HepG2 (cell line): ENCODE data around the gene TNFAIP2. TPM values are rescaled to one million over a fixed set of nuclear protein-coding genes. Genes with fewer than 3 reads are reported as not detected.

Source experiments
- BRCA1 ChIP-seq: sonication (generic); formaldehyde crosslinking; IDR thresholded peaks from 2 replicates; pipeline ENCODE4 v1.4.0; 2020; ENCODE audit warnings: missing genetic modification reagents
- FOXA1 ChIP-seq, 2 experiments: fragments of 450-650 bp in 1 of 2; sonication (generic) in 1 of 2; formaldehyde crosslinking in 1 of 2; IDR thresholded peaks; 2 replicates each; pipeline versions ENCODE4 v1.4.0 to v1.6.1; 2016 to 2020; ENCODE audit warnings: missing genetic modification reagents in 1 of 2
- GTF2F1 ChIP-seq: fragments of 150-350 bp; IDR thresholded peaks from 2 replicates; pipeline ENCODE4 v1.6.1; 2014; ENCODE audit warnings: low read length
- HMGXB4 ChIP-seq, 2 experiments: sonication (generic) in 1 of 2; formaldehyde crosslinking in 1 of 2; IDR thresholded peaks; 2 replicates each; pipeline versions ENCODE4 v1.4.0 to v1.6.1; 2018 to 2020; ENCODE audit warnings: missing genetic modification reagents in 2 of 2, borderline replicate concordance in 1 of 2, low read depth in 1 of 2, mild to moderate bottlenecking in 1 of 2, missing biosample characterization in 1 of 2
- SIN3A ChIP-seq: IDR thresholded peaks from 2 replicates; pipeline ENCODE4 v1.6.1; 2011; ENCODE audit warnings: low read depth, mild to moderate bottlenecking, control low read depth, low read length, borderline replicate concordance
- TBL1XR1 ChIP-seq: fragments of 150-350 bp; IDR thresholded peaks from 2 replicates; pipeline ENCODE4 v1.6.1; 2014; ENCODE audit warnings: borderline replicate concordance, low read length; ENCODE audit not compliant: partially characterized antibody
- ZBTB2 ChIP-seq: sonication (generic); formaldehyde crosslinking; IDR thresholded peaks from 2 replicates; pipeline ENCODE4 v1.8.0; 2022; ENCODE audit warnings: low read depth, missing genetic modification reagents
- ZBTB37 ChIP-seq: sonication (generic); formaldehyde crosslinking; IDR thresholded peaks from 2 replicates; pipeline ENCODE4 v1.4.0; 2020; ENCODE audit warnings: mild to moderate bottlenecking, missing genetic modification reagents
- ZFP37 ChIP-seq: sonication (generic); formaldehyde crosslinking; IDR thresholded peaks from 2 replicates; pipeline ENCODE4 v1.4.0; 2020; ENCODE audit warnings: missing genetic modification reagents, borderline replicate concordance
- ZNF24 ChIP-seq: fragments of 450-650 bp; IDR thresholded peaks from 2 replicates; pipeline ENCODE4 v1.6.1; 2017; ENCODE audit warnings: antibody characterized with exemption, mild to moderate bottlenecking
- ZNF318 ChIP-seq: sonication (generic); formaldehyde crosslinking; IDR thresholded peaks from 2 replicates; pipeline ENCODE4 v1.4.0; 2020; ENCODE audit warnings: mild to moderate bottlenecking, missing genetic modification reagents
- ZNF367 ChIP-seq: sonication (generic); formaldehyde crosslinking; IDR thresholded peaks from 2 replicates; pipeline ENCODE4 v1.4.0; 2020; ENCODE audit warnings: missing genetic modification reagents, borderline replicate concordance
- ZNF468 ChIP-seq: sonication (generic); formaldehyde crosslinking; IDR thresholded peaks from 2 replicates; pipeline ENCODE4 v1.8.0; 2022; ENCODE audit warnings: mild to moderate bottlenecking, moderate library complexity, missing genetic modification reagents
- ZNF562 ChIP-seq: sonication (generic); formaldehyde crosslinking; IDR thresholded peaks from 2 replicates; pipeline ENCODE4 v1.8.0; 2022; ENCODE audit warnings: missing genetic modification reagents, borderline replicate concordance
- ZNF850 ChIP-seq: sonication (generic); formaldehyde crosslinking; conservative IDR thresholded peaks from 2 replicates; pipeline ENCODE4 v1.9.0; 2021; ENCODE audit warnings: mild to moderate bottlenecking, missing genetic modification reagents
- polyA plus RNA-seq, 8 experiments: library from polyadenylated mRNA; depleted of rRNA in 3 of 8; stranded (reverse) in 7 of 8; unstranded in 1 of 8; fragments of >200 nt; fragmentation: Illumina TruSeq in 4 of 8; extraction: Trizol in 4 of 8; gene quantifications; 2 replicates each; pipeline versions ENCODE4 v1.2.1 to v1.2.3, GENCODE V29; 2011 to 2016; ENCODE audit warnings: low read depth in 4 of 8, missing spikeins in 1 of 8, mixed read lengths in 1 of 8; ENCODE audit not compliant: insufficient read depth in 1 of 8
- total RNA-seq, 5 experiments: library from RNA; depleted of rRNA; stranded (reverse); fragments of >200 nt; fragmentation: Illumina TruSeq; extraction: Trizol; gene quantifications; 2 replicates each; pipeline ENCODE4 v1.2.3, GENCODE V29; 2016; ENCODE audit warnings: low read depth in 1 of 5

TNFAIP2 gene
- total and polyA plus RNA-seq, 2 of the 13 experiments (the other 11 are each of a cell fraction or from before 2014, with no cell fraction given) = 0.46 to 1.5 TPM

DNA sequence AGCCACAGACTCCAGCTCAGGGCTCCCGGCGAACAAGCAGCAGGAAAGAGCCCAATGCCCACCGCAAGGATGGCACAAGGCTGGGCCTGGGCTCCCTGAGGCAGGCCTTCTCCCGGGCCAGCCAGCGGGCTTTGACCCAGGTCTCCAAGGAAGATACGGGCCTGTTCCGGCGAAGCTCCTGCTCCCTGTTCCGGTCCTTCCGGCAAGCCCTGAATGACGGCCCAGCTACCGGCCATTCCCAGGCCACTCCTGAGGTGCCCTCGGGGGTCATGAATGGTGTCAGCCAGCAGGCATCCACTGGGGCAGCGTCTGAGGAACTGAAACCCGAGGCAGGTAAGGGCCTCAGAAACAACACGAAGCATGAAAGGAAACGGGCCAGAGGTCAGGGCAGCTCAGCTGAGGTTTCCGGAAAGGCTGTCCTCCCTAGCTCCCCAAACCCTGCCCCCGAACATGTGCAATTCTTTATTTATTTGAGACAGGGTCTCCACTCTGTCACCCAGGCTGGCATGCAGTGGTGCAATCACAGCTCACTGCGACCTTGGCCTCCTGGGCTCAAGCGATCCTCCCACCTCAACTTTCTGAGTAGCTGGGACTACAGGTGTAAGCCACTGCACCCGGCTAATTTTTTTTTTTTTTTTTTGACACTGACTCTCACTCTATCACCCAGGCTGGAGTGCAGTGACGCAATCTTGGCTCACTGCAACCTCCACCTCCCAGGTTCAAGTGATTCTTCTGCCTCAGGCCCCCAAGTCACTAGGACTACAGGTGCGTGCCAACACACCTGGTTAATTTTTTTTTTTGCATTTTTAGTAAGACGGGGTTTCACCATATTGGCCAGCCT is 22.8 kb upstream of the TNFAIP2 start (continued):
- TF ChIP-seq HMGXB4 (CRISPR knock-in tag; IDR thresholded peaks at IDR 0.05; ENCODE audit: borderline replicate concordance in 1 of 2, low read depth in 1 of 2) (peak; percentile 66 to 77), GTF2F1 (no peak), FOXA1 (IDR thresholded peaks at IDR 0.05) (no peak), FOXA1 (CRISPR knock-in tag; IDR thresholded peaks at IDR 0.05) (peak; percentile 79), ZNF850 (CRISPR knock-in tag) (no peak), BRCA1 (CRISPR knock-in tag) (no peak), ZFP37 (0 out of 2 replicates have a peak, but pooled peaks have one; percentile 80), ZNF318 (peak; percentile 92), ZNF468 (CRISPR knock-in tag) (no peak), ZNF367 (0 out of 2 replicates have a peak, but pooled peaks have one; percentile 21), ZNF562 (CRISPR knock-in tag) (no peak), ZBTB37 (CRISPR knock-in tag) (no peak), ZBTB2 (CRISPR knock-in tag) (no peak), TBL1XR1 (no peak), ZNF24 (no peak), SIN3A (peak; percentile 86)
